GM12891 (cell line): Measurements from ENCODE around the gene DVL1.
"Not testable (repeated sequence)": the region's sequence is repeated elsewhere in the genome, so short reads cannot be mapped to it uniquely, and the experiment has no call there.

ENCODE experiments used
- DNase-seq: peaks from one replicate; pipeline ENCODE4 v3.0.0; 2011; ENCODE audit warnings: low spot score; ENCODE audit not compliant: insufficient read length
- FAIRE-seq: peaks from 2 replicates; lab custom pipeline; 2011; peaks lifted over from hg19 to GRCh38; lab: Jason Lieb, UNC
- PAX5 ChIP-seq: IDR thresholded peaks from 2 replicates; pipeline ENCODE4 v1.6.1; 2011; ENCODE audit warnings: low read length, moderate library complexity, mild to moderate bottlenecking; ENCODE audit not compliant: insufficient read depth, severe bottlenecking
- POLR2A ChIP-seq: IDR thresholded peaks from 2 replicates; pipeline ENCODE4 v1.6.1; 2011; ENCODE audit warnings: low read depth, low read length, control low read depth
- POLR2AphosphoS5 ChIP-seq: IDR thresholded peaks from 2 replicates; pipeline ENCODE4 v1.6.1; 2011; ENCODE audit warnings: low read depth, low read length, control low read depth
- POU2F2 ChIP-seq: IDR thresholded peaks from 2 replicates; pipeline ENCODE4 v1.6.1; 2011; ENCODE audit warnings: low read depth, mild to moderate bottlenecking, control low read depth, low read length, moderate library complexity
- SPI1 ChIP-seq: IDR thresholded peaks from 2 replicates; pipeline ENCODE4 v1.6.1; 2011; ENCODE audit warnings: low read depth, low read length, control low read depth
- TAF1 ChIP-seq: IDR thresholded peaks from 2 replicates; pipeline ENCODE4 v1.6.1; 2011; ENCODE audit warnings: low read depth, low read length, control low read depth

Gene DVL1

DNA sequence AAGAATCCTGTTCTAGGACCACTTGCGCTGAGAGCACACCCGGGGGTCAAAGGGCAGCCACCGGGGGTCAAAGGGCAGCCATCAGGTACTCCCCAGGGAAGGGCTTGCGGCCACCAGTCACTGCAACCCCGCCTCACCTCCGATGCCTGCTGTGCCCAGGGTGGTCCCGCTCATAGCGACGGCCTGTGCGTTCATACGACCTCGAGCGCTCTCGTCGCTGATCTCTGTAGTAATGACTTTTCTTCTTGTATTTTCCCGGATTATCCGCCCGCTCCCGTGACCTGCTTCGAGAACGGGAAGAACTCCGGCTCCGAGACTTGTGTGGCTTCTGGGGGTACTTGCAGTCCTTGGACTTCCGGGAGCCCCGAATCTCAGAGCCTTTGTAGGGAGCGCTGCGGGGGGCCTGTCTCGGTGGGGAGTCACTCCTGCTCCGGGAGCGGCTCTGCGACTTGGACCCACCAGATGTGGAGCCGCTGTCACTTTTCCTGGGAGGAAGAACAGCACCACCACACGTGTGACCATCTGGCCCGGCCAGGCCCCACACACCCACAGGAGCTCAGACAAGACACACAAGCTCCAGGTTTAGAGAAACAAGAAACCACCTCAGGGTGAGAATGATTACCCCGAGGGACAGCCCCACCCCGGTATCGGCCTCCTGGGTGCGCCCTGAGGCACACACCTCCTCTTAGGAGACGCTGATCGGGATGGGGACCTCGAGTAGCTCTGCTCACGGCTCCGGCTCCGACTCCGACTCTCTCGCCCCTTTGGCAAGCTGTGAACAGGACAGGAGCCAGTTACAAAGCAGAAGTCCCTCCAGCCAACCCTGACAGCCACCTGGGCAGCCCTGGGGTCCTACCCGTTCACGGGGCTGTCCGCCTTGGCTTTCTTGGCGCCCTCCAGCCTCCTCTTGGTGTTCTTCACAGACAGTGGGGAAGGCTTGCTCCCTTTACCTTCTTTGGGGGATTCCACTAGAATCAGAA is 38.2 kb upstream of the DVL1 start:
- DNase-seq: no peak
- FAIRE-seq: no peak
- no peak for TF ChIP-seq SPI1
- TF ChIP-seq POLR2A: peak; percentile 20; the same call in 1 of the 2 replicates
- no peak for TF ChIP-seq POU2F2

DNA sequence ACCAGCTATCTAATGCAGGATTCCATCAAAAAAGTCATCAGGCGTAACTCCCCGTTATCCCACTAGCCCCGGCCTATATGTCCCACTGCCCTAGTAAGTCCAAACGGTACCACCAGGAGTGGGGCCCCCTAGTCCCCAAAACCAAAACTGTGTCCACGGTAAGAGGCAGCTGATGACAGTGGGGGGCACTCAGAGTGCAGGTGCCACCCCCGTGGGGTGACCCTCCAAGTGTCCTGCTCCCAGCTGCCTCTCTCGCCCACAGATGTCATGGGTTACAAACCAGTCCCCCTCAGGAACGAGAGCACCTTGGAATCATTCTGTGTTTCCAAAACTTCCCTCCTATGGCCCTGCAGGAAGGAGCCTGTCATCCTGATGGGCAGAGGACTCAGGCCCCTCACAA is 36.7 kb upstream of the DVL1 start:
- FAIRE-seq (no peak), DNase-seq (no peak)
- no peak for TF ChIP-seq TAF1
- TF ChIP-seq PAX5: no peak
- no peak; the same call in 1 of the 2 replicates for TF ChIP-seq POLR2AphosphoS5
- no peak for TF ChIP-seq POLR2A
- TF ChIP-seq POU2F2: no peak
- TF ChIP-seq SPI1: no peak

DNA sequence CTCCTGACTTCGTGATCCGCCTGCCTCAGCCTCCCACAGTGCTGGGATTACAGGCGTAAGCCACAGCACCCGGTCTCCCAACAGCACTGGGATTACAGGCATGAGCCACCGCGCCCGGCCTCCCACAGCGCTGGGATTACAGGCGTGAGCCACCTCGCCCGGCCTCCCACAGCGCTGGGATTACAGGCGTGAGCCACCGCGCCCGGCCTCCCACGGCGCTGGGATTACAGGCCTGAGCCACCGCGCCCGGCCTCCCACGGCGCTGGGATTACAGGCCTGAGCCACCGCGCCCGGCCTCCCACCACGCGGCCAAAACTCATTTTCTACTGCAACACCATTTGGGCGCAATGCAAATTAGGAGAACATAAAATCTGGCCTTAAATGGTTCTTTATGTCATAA is 36.1 kb upstream of the DVL1 start:
- not testable (repeated sequence) for DNase-seq, FAIRE-seq

DNA sequence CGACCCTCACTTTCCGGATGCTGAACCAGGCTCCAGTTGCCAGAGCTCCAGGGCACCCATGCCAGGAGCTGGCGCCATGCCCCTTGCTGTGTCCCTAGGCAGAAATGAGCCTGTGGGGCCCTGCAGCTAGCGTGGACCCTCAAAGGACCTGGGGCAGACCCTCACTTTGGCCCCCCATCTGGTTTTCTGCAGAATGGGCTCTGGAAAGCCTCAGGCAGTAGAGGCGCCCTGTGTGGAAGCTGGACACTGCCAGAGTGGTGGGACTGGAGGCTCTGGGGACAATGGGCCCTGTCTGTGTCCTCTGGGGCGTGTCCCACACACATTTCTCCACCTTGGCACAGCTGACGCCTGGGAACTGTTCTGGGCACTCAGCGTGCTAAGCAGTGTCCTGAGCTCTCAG is 32.1 kb upstream of the DVL1 start:
- TF ChIP-seq POLR2A: no peak
- no peak for TF ChIP-seq POU2F2
- TF ChIP-seq PAX5: no peak
- no peak for TF ChIP-seq POLR2AphosphoS5
- TF ChIP-seq TAF1: no peak
- TF ChIP-seq SPI1: no peak
- no peak for FAIRE-seq
- DNase-seq: no peak

DNA sequence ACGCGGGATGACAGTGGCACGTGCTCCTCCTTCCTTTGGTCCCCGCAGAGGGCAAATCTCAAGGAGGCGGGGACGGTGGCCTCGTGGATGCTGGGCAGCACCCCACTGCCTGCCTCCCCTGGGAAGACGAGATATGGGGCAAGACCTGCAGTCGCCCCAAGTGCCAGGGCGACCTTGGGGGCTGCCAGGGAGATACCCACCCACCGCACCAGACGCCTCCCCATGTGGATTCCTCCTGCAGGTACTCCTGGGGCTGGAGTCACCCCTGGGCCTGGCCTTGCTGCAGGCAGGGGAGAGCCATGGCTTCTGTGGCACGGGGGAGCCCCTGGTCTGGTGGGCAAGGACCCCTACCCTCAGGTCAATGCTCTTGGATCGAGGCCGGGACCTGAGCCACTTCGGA is 31.6 kb upstream of the DVL1 start:
- no peak for TF ChIP-seq PAX5
- FAIRE-seq: no peak
- no peak for DNase-seq

DNA sequence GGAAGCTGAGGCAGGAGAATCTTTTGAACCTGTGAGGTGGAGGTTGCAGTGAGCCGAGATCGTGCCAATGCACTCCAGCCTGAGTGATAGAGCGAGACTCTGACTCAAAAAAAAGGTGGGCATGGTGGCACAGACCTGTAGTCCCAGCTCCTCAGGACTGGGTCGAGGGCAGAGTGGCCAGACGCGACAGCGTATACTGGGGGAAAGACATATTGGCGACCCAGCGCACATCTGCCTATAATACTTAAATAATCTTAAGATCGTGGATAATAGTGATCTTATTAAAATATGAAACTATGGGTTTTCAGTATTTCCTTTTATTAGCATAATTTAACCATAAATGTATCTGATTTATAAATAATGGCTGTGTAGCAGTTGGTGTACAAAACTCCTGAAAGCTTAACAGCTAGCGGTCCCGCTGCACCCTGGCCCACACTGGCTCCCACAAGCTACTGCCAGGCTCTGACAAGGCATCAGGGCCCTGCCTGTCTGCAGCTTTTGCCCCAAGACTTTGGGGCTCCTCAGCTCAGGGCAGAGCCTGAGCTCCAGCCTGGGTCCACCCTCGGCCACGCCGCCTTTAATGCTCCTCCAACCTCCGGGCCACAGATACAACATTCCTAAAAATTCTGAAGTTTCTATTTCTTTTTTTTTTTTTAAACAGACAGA is 28.5 kb upstream of the DVL1 start:
- TF ChIP-seq PAX5: no peak
- FAIRE-seq (no peak), DNase-seq (no peak)

DNA sequence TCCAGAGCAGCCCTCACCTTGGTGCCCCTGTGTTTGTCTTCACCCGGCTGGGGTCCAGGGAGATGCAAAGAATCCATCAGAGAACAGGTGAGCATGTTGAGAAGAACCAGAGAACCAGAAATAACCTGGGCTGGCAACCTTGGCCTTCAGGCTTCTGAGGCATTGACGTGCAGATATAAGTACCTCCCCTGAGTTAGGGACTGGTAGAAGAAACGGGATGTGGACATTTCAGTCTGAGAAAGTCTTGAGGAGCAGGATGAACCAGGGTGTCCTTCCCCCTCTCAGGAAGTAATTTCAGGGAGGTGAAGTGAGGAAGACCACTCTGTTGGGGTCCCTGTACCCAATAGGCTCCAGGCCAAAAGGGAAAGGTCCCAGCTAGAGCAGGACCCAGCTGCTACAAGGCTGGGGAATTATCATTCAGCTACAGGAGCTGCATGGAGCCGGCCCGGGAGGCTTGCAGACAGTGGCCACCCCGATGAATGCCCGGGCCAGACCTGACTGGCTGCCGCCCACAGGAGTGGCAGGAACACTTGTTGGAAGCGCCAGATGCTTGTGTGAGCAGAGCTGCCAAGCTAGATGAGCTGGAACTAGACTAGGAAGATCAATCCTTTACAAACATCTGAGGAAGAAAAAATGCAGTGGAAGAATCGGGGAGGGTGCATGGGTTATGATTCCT is 27.5 kb upstream of the DVL1 start:
- DNase-seq: no peak
- no peak for FAIRE-seq
- no peak for TF ChIP-seq SPI1
- no peak for TF ChIP-seq TAF1
- TF ChIP-seq POLR2AphosphoS5: no peak
- TF ChIP-seq PAX5: no peak

DNA sequence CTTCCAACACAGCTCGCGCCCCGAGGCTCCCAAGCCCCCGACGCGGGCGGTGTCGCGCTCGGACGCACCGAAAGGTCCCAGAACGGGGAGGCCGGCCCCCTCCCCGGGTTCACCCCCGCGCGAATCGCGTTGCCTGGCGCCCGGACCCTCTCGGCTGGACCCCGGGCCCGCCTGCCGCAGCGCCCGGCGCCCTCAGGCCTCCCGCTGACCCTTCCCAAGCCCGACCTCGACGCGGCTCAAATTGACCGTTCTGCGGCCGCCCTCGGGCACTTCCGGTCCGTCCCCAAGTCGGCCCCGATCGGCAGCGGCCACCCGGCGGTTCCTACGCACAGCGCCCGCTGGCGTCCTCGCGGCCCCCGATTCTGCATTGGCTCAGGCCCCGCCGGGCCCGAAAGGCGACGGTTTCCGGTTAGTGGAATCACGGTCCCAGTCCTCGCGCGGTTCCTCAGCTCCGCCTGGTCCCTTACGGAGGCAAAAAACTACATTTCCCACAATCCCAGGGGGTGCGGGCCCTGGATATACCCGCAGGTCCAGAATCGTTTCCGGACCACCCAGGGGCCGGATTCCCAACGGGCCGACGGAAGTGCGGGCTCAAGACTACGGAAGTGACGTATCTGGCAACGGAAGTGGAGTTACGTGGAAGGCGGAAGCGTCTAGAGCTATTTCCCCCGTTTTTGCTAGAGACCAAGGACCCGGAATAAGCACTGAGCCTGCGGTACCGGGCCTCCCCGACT is 25.9 kb upstream of the DVL1 start, which contains the start of gene AURKAIP1:
TSS of gene AURKAIP1 (minus strand) at position 279 of the 734 bp plus-strand sequence. CDS start 451 bp downstream, outside the sequence.
- FAIRE-seq (peak; percentile 99), DNase-seq (peak; percentile 98)
- TF ChIP-seq SPI1: peak; percentile 63
- TF ChIP-seq POLR2A: peak; percentile 78
- no peak for TF ChIP-seq POLR2AphosphoS5
- peak; percentile 72; the same call in 1 of the 2 replicates for TF ChIP-seq POU2F2
- peak; percentile 54; the same call in 1 of the 2 replicates for TF ChIP-seq TAF1
- TF ChIP-seq PAX5: peak; percentile 38

DNA sequence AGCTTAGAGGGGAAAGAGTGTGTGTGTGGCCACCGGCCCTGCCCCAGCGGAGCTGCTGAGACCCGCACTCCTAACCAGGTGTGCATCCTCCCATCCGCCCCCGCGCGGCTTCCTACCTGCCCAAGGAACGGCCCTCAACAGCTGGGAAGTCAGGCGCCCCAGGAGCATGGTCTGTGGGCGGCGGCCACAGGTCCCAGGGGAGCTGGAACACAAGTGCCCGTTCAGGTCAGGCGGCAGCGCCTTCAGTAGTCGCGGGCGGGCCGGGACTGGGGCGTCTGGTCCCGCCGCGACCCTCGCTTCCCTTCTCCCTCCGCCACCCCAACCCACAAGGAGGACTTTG is 25.3 kb upstream of the DVL1 start:
- DNase-seq: no peak
- FAIRE-seq: peak; percentile 56
- TF ChIP-seq TAF1 (no peak), PAX5 (no peak)
